ENCODE data around the gene SNX5. TPM values are rescaled to one million over a fixed set of nuclear protein-coding genes. Genes with fewer than 3 reads are reported as not detected.

The SNX5 gene
- total RNA-seq, 1 experiment from 2014 or later, result 90.8 TPM

- ATAC-seq (no peak), DNase-seq (ENCODE audit: low read depth, low spot score) (no peak)
- CTCF ChIA-PET, result no interaction called here
- in situ Hi-C loops (cut with HindIII; ENCODE audit: low pct_unique_long_range_greater_than_20kb, low sequenced_read_pairs) (no loop called here), intact Hi-C loops (cut with micrococcal nuclease; ENCODE audit: unreplicated experiment) (no loop called here)
- Histone ChIP-seq H3K36me3 (ENCODE audit: control insufficient read depth, insufficient read depth, low read length) (no peaks in the 10 kb centered on the region), H3K4me1 (ENCODE audit: control insufficient read depth, insufficient read depth, low read length) (no peaks in the 10 kb centered on the region), H3K27ac (ENCODE audit: low read length) (no peak overlapping the region), H3K27me3 (ENCODE audit: control insufficient read depth, insufficient read depth, low read length) (no peaks in the 10 kb centered on the region), H3K4me3 (ENCODE audit: low read depth in 2 of 2, low read length in 2 of 2) (no peak overlapping the region), H3K9me3 (ENCODE audit: control insufficient read depth, insufficient read depth, low read depth, low read length) (peaks cover 7% of the 10 kb centered on the region; the same call in 1 of the 2 replicates)
- no peak for TF ChIP-seq TCF7L2 (IDR thresholded peaks at IDR 0.05; ENCODE audit: low read depth, low read length)
- TF ChIP-seq, protein P1, sequence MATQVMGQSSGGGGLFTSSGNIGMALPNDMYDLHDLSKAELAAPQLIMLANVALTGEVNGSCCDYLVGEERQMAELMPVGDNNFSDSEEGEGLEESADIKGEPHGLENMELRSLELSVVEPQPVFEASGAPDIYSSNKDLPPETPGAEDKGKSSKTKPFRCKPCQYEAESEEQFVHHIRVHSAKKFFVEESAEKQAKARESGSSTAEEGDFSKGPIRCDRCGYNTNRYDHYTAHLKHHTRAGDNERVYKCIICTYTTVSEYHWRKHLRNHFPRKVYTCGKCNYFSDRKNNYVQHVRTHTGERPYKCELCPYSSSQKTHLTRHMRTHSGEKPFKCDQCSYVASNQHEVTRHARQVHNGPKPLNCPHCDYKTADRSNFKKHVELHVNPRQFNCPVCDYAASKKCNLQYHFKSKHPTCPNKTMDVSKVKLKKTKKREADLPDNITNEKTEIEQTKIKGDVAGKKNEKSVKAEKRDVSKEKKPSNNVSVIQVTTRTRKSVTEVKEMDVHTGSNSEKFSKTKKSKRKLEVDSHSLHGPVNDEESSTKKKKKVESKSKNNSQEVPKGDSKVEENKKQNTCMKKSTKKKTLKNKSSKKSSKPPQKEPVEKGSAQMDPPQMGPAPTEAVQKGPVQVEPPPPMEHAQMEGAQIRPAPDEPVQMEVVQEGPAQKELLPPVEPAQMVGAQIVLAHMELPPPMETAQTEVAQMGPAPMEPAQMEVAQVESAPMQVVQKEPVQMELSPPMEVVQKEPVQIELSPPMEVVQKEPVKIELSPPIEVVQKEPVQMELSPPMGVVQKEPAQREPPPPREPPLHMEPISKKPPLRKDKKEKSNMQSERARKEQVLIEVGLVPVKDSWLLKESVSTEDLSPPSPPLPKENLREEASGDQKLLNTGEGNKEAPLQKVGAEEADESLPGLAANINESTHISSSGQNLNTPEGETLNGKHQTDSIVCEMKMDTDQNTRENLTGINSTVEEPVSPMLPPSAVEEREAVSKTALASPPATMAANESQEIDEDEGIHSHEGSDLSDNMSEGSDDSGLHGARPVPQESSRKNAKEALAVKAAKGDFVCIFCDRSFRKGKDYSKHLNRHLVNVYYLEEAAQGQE (IDR thresholded peaks at IDR 0.05; ENCODE audit: insufficient read depth in 1 of 2, low read depth in 2 of 2, low read length in 1 of 2), result no peak
- TF ChIP-seq POLR2AphosphoS5 (IDR thresholded peaks at IDR 0.05; ENCODE audit: low read depth, low read length), result no peak
- TF ChIP-seq CTCF (IDR thresholded peaks at IDR 0.05), result no peak
- no peak for TF ChIP-seq SIN3A (IDR thresholded peaks at IDR 0.05; ENCODE audit: borderline replicate concordance, insufficient read depth, low read depth, low read length)
- POLR2A ChIA-PET, result interaction anchor here (0.6 kb wide), 1 partner anchor 79 kb away, joined by 3 read pairs; no protein-coding TSS in a partner anchor
- no TSS peak for BruUV-seq (replicated peaks)
These were observed 76.2 kb downstream of the SNX5 start for GRCh38 chr20:17892189-17892938.

Other genes with a start within 250 kb of the SNX5 start
- 27.0 TPM for gene MGME1, start 224 bp upstream of the SNX5 start, total RNA-seq (2021; ENCODE audit: unreplicated experiment)
- gene OVOL2, start 89.1 kb upstream of the SNX5 start, total RNA-seq (2021; ENCODE audit: unreplicated experiment), result 0.77 TPM
- gene KAT14, start 169.1 kb upstream of the SNX5 start, total RNA-seq (2021; ENCODE audit: unreplicated experiment), result 12.7 TPM
- gene PET117, start 169.1 kb upstream of the SNX5 start, total RNA-seq (2021; ENCODE audit: unreplicated experiment), result 14.6 TPM